Spleen (tissue), 11 donors: ENCODE data around the gene ZXDC. TPM values are rescaled to one million over a fixed set of nuclear protein-coding genes. Genes with fewer than 3 reads are reported as not detected.

Experiments used
- DNase-seq: peaks from one replicate; pipeline ENCODE4 v3.0.0-alpha.2; 2020
- H3K27ac ChIP-seq, 8 donors: fragments of 200-600 bp; sonication (generic) in 7 of 8; 1 replicate in 4 of 8; 2 replicates in 4 of 8; pipeline versions ENCODE4 v1.5.0 to v1.8.0; 2016 to 2021; ENCODE audit warnings: inconsistent platforms in 4 of 8, mild to moderate bottlenecking in 4 of 8, moderate library complexity in 1 of 8
- H3K27me3 ChIP-seq, 7 donors: fragments of 200-600 bp; sonication (generic) in 6 of 7; replicated peaks in 1 of 7; 1 replicate in 4 of 7; 2 replicates in 3 of 7; pipeline versions ENCODE4 v1.5.0 to v1.8.0; 2016 to 2021; ENCODE audit warnings: inconsistent platforms in 3 of 7, mild to moderate bottlenecking in 1 of 7
- H3K36me3 ChIP-seq, 6 donors: fragments of 200-600 bp; sonication (generic) in 5 of 6; 1 replicate in 4 of 6; 2 replicates in 2 of 6; pipeline versions ENCODE4 v1.5.0 to v1.8.0; 2016 to 2021; ENCODE audit warnings: inconsistent platforms in 2 of 6
- H3K4me1 ChIP-seq, 6 donors: fragments of 200-600 bp; sonication (generic) in 5 of 6; 1 replicate in 3 of 6; 2 replicates in 3 of 6; pipeline versions ENCODE4 v1.5.0 to v1.8.0; 2016 to 2021; ENCODE audit warnings: inconsistent platforms in 3 of 6
- H3K4me3 ChIP-seq, 8 donors: fragments of 200-600 bp; sonication (generic) in 7 of 8; 1 replicate in 4 of 8; 2 replicates in 4 of 8; pipeline versions ENCODE4 v1.5.0 to v1.8.0; 2016 to 2021; ENCODE audit warnings: inconsistent platforms in 4 of 8, mild to moderate bottlenecking in 4 of 8, moderate library complexity in 2 of 8
- H3K9me3 ChIP-seq, 8 donors: fragments of 200-600 bp; sonication (generic) in 7 of 8; 1 replicate in 4 of 8; 2 replicates in 4 of 8; pipeline versions ENCODE4 v1.5.0 to v1.8.0; 2016 to 2021; ENCODE audit warnings: inconsistent platforms in 4 of 8
- POLR2A ChIP-seq, 3 donors: fragments of 450-650 bp; IDR thresholded peaks; one replicate each; pipeline ENCODE4 v1.5.1; 2017; ENCODE audit warnings: antibody characterized with exemption in 3 of 3, mild to moderate bottlenecking in 1 of 3
- POLR2AphosphoS5 ChIP-seq, 3 donors: sonication (generic); formaldehyde crosslinking; IDR thresholded peaks; one replicate each; pipeline ENCODE4 v1.5.1; 2017; ENCODE audit warnings: antibody characterized with exemption in 3 of 3
- WGBS, 5 donors: extraction: QIAGEN DNeasy Blood & Tissue Kit in 3 of 5; methylation state at CpG; one replicate each; pipeline versions ENCODE4 v1.1.5 to v1.1.7; 2013 to 2018; 5-methylcytosine and 5-hydroxymethylcytosine counted together
- intact Hi-C: fragments of 100-400 bp; cut with DNase I; formaldehyde crosslinking; loops from one replicate; pipeline ENCODE4 v1.15.0; 2023; ENCODE audit warnings: low total_unique reads
- polyA plus RNA-seq, 3 donors: library from polyadenylated mRNA; stranded (reverse); fragments of 200-250 nt; gene quantifications; one replicate each; pipeline ENCODE4 v1.2.1, GENCODE V29; 2013
- total RNA-seq, 7 donors: library from RNA; depleted of rRNA in 3 of 7; stranded (reverse); fragments of >200 nt in 3 of 7; fragmentation: NEBNext Ultra II Directional in 4 of 7; extraction: Animal tissue kit (Norgen Biotek cat#: 25700) in 4 of 7; gene quantifications; one replicate each; pipeline versions ENCODE4 v1.1.0 to v1.2.1, GENCODE V29; 2016 to 2021
- TF ChIP-seq, protein P1 (sequence below), 11 experiments: fragments of 200-600 bp in 7 of 11; fragments of 450-650 bp in 4 of 11; sonication (generic) in 4 of 11; IDR thresholded peaks in 8 of 11; conservative IDR thresholded peaks in 3 of 11; 1 replicate in 7 of 11; 2 replicates in 4 of 11; pipeline versions ENCODE4 v1.4.0 to v1.8.0; 2016 to 2021; ENCODE audit warnings: antibody characterized with exemption in 11 of 11, inconsistent platforms in 4 of 11, mild to moderate bottlenecking in 1 of 11
- donor health status: healthy with polysubstance abuse.
- donor health status: DM: no; HTN: no; CAD: no; lungs with moderate emphysema.
- donor health status: DM: no; HTN: no; CAD: no.
- donor health status: Bipolar disorder and iron deficiency.
- donor health status: healthy.
- donor health status: DM: no; HTN: no; CAD: no.
- donor health status: DM: yes; HTN: yes; CAD: no.

ZXDC gene
- total and polyA plus RNA-seq, 10 donors, result 7.5 to 75.3 (median 48.1) TPM

DNA sequence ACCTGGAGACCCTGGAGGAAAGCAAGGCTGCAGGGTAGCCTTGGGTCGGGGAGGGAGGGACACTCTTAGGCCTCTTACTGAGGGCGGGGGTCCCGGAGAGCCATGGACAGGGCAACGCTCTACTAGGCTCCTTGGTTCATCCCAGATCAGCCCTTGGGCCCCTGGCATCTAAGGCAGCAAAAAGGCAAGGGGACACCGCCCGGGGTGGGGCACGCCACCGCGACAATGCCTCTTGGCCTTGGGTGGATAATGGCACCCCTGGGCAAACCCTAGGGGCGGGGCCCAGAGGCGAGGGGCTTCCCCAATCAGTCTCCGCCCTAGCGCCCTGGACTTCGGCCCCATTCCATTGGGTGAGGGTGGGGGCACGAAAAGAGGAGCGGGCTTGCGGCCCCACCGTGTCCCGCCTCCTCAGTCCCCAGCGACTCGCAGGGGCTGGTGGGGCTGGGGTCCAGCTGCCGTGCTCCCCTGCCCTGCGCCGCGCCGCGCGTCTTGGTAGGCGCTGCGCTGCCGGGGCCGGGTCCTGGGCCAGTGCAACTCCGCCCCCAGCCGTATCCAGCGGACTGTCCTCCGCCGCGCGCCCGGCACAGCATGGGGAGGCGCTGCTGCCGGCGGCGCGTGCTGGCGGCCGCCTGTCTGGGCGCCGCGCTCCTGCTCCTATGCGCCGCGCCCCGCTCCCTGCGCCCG, 48.2 kb upstream of the ZXDC start, which contains the start of gene CHST13:
TSS of gene CHST13 (plus strand) at position 411 of the 684 bp plus-strand sequence. CDS start at position 589, 178 bp downstream.
- peaks cover 3 to 68% (median 38%) of the 10 kb centered on the region in 6 donors for H3K4me1 ChIP-seq
- DNase-seq, result peak; percentile 89
- no peaks in the 10 kb centered on the region for H3K36me3 ChIP-seq
- TF ChIP-seq POLR2A (IDR thresholded peaks at IDR 0.05) (no peak), POLR2AphosphoS5 (IDR thresholded peaks at IDR 0.05) (peak in 2 of 3 donors; percentile 22 to 61)
- TF ChIP-seq, protein P1, sequence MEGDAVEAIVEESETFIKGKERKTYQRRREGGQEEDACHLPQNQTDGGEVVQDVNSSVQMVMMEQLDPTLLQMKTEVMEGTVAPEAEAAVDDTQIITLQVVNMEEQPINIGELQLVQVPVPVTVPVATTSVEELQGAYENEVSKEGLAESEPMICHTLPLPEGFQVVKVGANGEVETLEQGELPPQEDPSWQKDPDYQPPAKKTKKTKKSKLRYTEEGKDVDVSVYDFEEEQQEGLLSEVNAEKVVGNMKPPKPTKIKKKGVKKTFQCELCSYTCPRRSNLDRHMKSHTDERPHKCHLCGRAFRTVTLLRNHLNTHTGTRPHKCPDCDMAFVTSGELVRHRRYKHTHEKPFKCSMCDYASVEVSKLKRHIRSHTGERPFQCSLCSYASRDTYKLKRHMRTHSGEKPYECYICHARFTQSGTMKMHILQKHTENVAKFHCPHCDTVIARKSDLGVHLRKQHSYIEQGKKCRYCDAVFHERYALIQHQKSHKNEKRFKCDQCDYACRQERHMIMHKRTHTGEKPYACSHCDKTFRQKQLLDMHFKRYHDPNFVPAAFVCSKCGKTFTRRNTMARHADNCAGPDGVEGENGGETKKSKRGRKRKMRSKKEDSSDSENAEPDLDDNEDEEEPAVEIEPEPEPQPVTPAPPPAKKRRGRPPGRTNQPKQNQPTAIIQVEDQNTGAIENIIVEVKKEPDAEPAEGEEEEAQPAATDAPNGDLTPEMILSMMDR (IDR thresholded peaks at IDR 0.05 in 8 of 11, conservative IDR thresholded peaks at IDR 0.05 in 3 of 11), result peak in 1 of 11 experiments; percentile 16
- H3K4me3 ChIP-seq, result peak within 1 kb of the TSS; percentile 21 to 71 (median 44)
- intact Hi-C loops, result loop anchor here (10.0 kb wide), 1 partner anchor 131 kb away; the partner anchor contains the start of gene TXNRD3
- H3K27me3 ChIP-seq, result peaks cover 0 to 45% (median 16%) of the 10 kb centered on the region in 7 donors
- H3K27ac ChIP-seq, result peak within 1 kb of the TSS in 5 of 8 donors; percentile 36 to 86 (median 78)
- 7 to 60% (median 9%) methylated on average over 1 to 56 of the region's 56 CpGs for WGBS, 5 donors
- no peaks in the 10 kb centered on the region for H3K9me3 ChIP-seq

DNA sequence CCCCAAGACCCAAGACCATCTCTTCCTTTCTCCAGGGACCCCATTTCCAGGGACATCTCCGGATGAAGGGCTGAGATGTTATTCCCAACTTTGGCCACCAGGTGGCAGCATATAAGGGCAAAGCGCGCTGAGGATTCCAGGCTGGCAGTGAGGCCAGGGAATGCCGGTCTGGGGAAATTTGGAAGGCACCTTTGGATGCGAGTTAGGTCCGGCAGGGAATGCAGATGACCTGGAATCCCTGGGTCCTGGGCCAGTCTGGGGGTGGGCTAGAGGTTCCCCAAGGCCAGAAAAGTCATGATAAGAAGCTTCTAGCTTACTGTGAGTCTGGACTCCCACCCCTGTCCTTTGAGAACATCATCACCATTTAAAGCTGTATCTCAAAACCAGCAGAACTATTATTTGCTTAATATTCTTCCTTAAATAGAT, 46.7 kb upstream of the ZXDC start:
- TF ChIP-seq, protein P1 (IDR thresholded peaks at IDR 0.05 in 8 of 11, conservative IDR thresholded peaks at IDR 0.05 in 3 of 11), result peak; percentile 76 to 94 (median 91)
- TF ChIP-seq POLR2AphosphoS5 (IDR thresholded peaks at IDR 0.05), result no peak
- intact Hi-C loops, result loop anchor here (10.0 kb wide), 1 partner anchor 132 kb away; the partner anchor contains the start of gene TXNRD3
- Histone ChIP-seq H3K36me3 (no peaks in the 10 kb centered on the region), H3K4me1 (peaks cover 3 to 53% (median 31%) of the 10 kb centered on the region in 6 donors), H3K27me3 (peaks cover 0 to 60% (median 16%) of the 10 kb centered on the region in 7 donors), H3K4me3 (no peak overlapping the region), H3K27ac (no peak overlapping the region), H3K9me3 (no peaks in the 10 kb centered on the region)
- WGBS, 5 donors, result 0 to 1% (median 1%) methylated on average over 6 of the region's 6 CpGs
- DNase-seq, result peak; percentile 78

DNA sequence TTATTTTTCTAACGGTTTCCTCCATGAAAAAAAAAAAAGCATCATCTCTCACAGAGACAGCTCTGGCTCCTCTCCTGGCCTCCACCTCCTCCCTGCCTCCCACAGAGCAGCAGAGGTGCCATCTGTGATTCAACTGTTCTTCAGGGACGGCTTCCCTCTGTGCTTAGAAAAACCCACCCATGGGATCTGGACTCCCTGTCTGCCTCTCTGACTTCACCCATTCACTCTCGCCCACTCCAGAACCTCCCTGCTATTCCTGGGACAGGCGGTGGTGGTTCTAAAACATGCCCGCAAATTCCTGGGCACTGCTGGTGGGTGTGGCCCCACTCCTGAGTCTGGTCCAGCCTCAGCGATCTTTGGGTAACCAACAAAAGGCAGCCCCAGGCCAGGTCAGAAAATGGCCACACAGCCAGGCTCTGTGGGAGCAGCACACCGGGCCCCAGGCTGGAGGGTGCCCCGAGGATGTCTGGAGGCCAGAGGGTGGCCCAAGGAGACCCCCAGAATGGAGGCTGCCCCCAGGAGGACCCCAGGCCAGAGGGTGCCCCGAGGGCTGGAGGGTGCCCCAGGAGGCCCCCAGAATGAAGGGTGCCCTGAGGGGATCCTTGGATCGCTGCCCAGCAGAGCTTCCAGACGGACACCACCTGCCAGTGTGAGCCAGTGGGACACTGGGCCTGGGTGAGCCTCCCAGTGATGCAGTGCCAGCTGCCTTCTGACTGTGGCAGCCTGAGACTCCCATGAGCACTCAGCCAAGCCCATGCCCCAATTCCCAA, 45.6 kb upstream of the ZXDC start:
- Histone ChIP-seq H3K36me3 (no peaks in the 10 kb centered on the region), H3K4me1 (peaks cover 3 to 43% (median 28%) of the 10 kb centered on the region in 6 donors), H3K4me3 (no peak overlapping the region), H3K27me3 (peaks cover 0 to 57% (median 16%) of the 10 kb centered on the region in 7 donors), H3K9me3 (no peaks in the 10 kb centered on the region), H3K27ac (no peak overlapping the region)
- intact Hi-C loops, result loop anchor here (10.0 kb wide), 1 partner anchor 133 kb away; the partner anchor contains the start of gene TXNRD3
- DNase-seq, result peak; percentile 69
- 68 to 89% (median 84%) methylated on average over 6 to 11 of the region's 11 CpGs for WGBS, 5 donors
- TF ChIP-seq POLR2A (IDR thresholded peaks at IDR 0.05) (no peak), POLR2AphosphoS5 (IDR thresholded peaks at IDR 0.05) (no peak)
- TF ChIP-seq, protein P1 (IDR thresholded peaks at IDR 0.05 in 8 of 11, conservative IDR thresholded peaks at IDR 0.05 in 3 of 11), result no peak
